Lower leg skin (tissue), 3 donors: Measurements from ENCODE around the gene RPL32.
"Not testable (repeated sequence)": the region's sequence is repeated elsewhere in the genome, so short reads cannot be mapped to it uniquely, and the experiment has no call there.

Experiments
- POLR2A ChIP-seq, 2 donors: fragments of 450-650 bp; IDR thresholded peaks; one replicate each; pipeline ENCODE4 v1.6.1; 2016 to 2017; ENCODE audit warnings: antibody characterized with exemption in 2 of 2, mild to moderate bottlenecking in 1 of 2, moderate library complexity in 1 of 2
- TF ChIP-seq, protein P1 (sequence below), 3 donors: fragments of 450-650 bp; IDR thresholded peaks; one replicate each; pipeline ENCODE4 v1.5.1; 2016; ENCODE audit warnings: antibody characterized with exemption in 3 of 3, mild to moderate bottlenecking in 3 of 3, moderate library complexity in 2 of 3

DNA sequence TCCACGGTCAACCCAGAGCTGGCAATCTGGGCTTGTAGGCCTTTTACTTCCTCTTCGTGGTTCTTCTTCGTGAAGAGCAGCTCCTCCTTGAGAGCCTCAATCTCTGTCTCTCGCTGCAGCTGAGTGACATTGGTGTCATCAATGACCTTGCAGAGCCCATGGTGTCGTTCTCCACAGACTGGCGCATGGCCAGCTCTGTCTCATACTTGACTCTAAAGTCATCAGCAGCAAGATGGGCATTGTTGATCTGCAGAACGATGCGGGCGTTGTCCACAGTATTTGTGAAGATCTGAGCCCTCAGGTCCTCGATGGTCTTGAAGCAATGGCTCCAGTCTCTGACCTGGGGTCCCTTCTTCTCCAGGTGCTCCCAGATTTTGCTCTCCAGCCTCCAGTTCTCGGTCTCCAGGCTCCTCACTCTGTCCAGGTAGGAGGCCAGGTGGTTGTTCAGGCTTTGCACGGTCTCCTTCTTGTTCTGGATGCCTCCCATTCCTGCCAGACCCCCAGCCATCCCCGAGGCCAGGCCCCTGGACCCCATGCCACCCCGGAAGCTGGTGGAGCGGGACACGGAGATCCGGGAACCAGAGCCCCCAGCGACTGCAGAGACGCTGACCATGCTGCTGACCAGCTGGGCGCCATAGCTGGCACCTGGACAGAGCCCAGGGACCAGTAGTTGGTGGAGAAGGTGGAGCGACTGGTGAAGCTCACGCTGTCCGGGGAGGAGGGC, 53.2 kb downstream of the RPL32 start:
- TF ChIP-seq, protein P1, sequence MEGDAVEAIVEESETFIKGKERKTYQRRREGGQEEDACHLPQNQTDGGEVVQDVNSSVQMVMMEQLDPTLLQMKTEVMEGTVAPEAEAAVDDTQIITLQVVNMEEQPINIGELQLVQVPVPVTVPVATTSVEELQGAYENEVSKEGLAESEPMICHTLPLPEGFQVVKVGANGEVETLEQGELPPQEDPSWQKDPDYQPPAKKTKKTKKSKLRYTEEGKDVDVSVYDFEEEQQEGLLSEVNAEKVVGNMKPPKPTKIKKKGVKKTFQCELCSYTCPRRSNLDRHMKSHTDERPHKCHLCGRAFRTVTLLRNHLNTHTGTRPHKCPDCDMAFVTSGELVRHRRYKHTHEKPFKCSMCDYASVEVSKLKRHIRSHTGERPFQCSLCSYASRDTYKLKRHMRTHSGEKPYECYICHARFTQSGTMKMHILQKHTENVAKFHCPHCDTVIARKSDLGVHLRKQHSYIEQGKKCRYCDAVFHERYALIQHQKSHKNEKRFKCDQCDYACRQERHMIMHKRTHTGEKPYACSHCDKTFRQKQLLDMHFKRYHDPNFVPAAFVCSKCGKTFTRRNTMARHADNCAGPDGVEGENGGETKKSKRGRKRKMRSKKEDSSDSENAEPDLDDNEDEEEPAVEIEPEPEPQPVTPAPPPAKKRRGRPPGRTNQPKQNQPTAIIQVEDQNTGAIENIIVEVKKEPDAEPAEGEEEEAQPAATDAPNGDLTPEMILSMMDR (IDR thresholded peaks at IDR 0.05): not testable (repeated sequence)
- not testable (repeated sequence) for TF ChIP-seq POLR2A (IDR thresholded peaks at IDR 0.05)
